Activated naive CD8-positive, alpha-beta T cell treated with anti-CD3 and anti-CD28 coated beads, Interleukin-2, amount 50 U/mL, for 16 hours (primary cell): ENCODE results near the gene LRRD1.
"Not testable (repeated sequence)": the region's sequence is repeated elsewhere in the genome, so short reads cannot be mapped to it uniquely, and the experiment has no call there.

ENCODE experiments used
- DNase-seq: peaks from one replicate; pipeline ENCODE4 v3.0.0-alpha.2; 2020; ENCODE audit warnings: low read depth, low spot score

Gene LRRD1

DNA sequence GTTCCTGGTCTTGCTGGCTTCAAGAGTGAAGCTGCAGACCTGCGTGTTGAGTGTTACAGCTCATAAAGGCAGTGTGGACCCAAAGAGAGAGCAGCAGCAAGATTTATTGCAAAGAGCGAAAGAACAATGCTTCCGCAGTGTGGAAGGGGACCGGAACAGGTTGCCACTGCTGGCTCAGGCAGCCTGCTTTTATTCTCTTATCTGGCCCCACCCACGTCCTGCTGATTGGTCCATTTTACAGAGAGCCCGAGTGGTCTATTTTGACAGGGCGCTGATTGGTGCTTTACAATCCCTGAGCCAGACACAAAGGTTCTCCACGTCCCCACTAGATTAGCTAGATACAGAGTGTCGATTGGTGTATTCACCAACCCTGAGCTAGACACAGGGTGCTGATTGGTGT lies 36.2 kb downstream of the LRRD1 start:
- DNase-seq: not testable (repeated sequence)

GRCh38 chr7:92141161-92141560 lies 37.8 kb downstream of the LRRD1 start:
- no peak for DNase-seq

GRCh38 chr7:92137557-92137956 lies 41.4 kb downstream of the LRRD1 start:
- DNase-seq: no peak

DNA sequence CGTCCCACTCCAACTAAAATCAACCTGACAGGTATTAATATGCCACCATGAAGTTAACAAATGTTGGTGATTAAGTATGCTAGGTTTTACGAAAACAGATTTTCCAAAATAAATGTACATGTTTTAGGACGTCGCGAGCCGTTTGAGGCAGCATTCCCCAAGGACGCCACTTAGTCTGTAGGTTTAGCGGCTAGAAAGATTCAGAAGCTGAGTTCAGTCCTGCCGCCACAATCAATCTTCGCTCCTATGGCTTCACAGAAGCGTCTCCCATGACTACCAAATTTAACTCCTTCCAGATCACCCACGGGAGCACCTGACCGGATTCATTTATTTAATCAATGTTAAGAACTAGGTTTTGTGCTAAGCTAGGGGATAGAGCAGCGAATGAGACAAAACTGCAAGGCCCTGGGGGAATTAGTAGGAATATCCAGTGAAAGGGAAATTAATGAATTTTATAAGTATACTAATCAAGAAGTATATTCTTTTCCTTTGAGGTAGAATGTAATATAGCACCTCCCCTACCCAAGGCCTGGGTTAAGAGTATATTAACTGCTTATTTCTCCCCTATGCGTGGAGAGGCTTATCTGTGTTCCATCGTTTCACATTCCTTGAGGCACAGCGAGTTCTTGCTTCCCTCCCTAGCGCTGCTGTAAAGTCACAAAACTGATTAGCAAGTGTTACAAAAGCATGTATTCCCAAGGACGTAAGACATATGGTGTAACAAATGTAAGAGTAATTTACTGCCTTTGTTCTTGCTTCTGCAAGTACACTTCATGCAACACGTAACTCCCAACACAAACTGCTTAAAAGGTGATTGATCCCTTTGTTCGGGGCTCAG lies 43.7 kb downstream of the LRRD1 start:
- no peak for DNase-seq

- DNase-seq: peak; percentile 86
These were observed 44.5 kb downstream of the LRRD1 start, which contains the start of gene CYP51A1 for GRCh38 chr7:92134271-92135051. TSS of gene CYP51A1 (minus strand) at chr7:92134477. CDS start at chr7:92134364, 113 bp downstream.

DNA sequence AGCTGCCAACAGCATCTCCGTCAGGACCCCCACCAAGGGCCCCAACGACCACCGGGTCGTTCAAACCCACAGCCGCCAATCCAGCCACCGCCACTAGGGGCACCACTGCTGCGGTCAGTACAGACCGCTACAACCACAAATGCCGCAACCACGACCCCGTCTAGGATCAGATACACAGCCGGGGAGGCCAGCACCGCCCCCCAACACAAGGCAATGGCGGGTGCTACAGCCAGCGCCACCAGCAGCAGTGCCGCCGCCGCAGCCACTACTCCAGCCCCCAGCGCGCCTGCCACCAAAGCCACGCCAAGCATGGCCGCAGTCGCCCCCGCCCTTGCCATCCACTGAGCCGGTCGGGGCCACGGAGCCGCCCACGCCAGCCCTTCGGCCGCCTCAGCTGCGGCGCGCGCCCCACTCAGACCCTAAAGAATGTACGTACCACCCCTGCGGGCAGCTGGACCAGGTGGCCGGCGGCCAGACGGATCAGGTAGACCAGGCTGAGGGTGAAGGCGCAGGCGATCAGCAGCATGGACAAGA lies 45.1 kb downstream of the LRRD1 start:
- DNase-seq: peak; percentile 29

GRCh38 chr7:92133133-92133736 lies 45.7 kb downstream of the LRRD1 start:
- no peak for DNase-seq

GRCh38 chr7:92131764-92132330 lies 47.1 kb downstream of the LRRD1 start:
- DNase-seq: no peak

DNA sequence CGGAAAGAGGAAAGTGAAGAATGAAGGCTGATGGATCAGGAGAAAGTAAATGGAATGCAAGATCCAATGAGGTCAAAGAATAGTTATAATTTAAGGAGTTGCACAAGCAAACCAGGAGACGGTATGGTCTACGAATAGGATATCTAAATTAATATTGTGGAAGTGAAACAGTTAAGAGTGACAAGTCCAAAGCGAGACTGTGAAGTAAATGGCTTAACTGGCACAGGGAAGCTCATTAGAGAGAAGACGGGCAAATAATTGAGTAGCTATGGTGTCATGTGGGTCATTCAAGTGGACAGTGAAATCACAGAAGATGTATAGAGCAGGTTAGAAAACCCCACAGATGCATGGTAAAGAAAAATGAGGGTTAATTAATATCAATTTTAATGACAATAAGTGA lies 47.8 kb downstream of the LRRD1 start:
- no peak for DNase-seq

- DNase-seq: no peak
These were observed 57.3 kb downstream of the LRRD1 start for GRCh38 chr7:92121681-92122080.

DNA sequence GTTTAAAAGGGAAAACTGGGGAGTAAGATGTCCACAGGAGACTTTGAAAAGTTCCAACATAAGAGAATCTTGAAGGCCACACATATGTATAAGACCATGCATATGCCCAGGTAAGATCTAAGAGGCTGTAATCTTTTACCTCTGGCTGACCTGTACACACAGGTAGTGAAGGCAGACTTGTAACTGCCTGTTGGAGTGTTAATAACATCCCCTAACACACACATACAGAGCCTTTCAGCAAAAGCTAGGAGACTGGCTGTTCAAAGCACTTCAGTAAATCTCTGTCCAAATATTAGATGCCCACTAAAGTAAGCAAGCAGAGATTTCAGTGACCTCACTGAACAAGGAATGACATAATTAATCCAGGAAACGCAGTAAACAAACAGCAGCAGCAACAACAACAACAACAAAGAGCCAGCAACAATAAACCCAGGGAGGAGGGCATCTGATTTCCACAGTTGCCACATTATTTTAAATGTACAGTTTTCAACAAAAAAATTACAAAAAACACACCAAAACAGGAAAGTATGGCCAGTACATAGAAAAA lies 59.7 kb downstream of the LRRD1 start:
- DNase-seq: no peak

DNA sequence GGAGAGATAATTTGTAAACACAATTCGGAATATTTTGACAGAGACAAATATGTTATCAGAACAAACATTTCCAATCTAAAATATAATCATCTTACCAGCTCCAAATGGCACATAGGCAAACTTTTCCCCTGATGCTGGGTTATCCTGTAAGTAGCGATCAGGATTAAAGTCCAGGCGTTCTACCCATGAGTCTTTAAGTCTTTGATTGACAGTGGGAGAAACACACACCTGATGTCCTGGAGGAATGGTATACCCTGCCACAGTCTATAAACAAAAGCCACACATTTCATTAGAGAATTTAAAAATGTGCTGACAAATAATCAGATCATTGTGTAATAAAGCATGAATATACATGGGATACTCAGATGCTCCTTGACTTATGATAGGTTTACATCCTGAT lies 62.0 kb downstream of the LRRD1 start:
- no peak for DNase-seq

- no peak for DNase-seq
These were observed 63.1 kb downstream of the LRRD1 start for GRCh38 chr7:92115821-92116220.

DNA sequence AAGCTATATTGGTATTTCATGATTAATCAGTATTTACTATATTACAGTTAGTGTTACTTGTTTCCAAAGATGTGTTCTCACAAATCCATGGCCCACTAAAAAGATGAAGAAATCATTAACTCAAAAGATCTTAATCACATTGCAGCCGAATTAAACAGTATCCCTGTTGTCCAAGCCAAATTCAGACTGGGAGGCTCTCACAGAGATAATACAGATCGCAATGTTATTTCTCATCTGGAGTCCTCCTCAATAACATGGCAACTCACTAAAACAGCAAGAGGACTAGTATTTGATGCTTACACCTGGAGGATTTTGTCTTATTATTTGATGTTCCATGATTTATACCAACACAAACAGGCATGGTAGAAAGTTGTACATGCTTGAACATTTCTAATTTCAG lies 68.1 kb downstream of the LRRD1 start:
- no peak for DNase-seq

DNA sequence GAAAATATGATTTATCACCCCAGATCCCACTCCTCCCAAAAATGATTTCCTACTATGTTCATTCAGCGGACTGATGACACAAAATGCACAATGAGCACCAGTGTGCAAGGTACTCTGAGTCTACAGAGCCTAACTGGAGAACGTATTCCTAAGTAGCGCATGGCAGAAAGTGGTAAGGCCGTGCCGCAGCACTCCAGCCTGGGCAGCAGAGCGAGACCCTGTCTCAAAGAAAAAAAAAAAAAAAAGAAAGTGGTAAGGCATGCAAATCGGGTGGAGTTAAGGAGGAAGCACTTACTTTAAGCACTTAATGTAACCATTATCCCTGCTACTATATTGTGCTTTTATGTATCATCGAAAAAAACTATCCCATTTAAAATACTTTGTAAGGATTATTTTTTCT lies 70.1 kb downstream of the LRRD1 start:
- no peak for DNase-seq

DNA sequence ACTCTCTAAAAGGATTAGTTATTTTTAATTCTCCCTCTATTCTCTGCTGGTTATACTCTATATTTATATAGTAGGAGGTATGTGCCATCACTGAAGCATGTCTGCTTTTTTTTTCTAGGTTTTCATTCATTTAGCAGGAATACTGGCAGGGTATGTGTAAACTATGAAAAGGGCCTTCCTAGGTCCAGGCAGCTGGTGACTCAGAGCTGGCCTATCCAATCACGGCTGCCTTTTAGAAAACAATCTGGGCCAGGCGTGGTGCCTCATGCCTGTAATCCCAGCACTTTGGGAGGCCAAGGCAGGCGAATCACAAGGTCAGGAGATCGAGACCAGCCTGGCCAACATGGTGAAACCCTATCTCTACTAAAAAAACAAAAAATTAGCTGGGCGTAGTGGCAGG lies 76.1 kb downstream of the LRRD1 start:
- not testable (repeated sequence) for DNase-seq

GRCh38 chr7:92100534-92100933 lies 78.4 kb downstream of the LRRD1 start:
- DNase-seq: no peak

- DNase-seq: no peak
These were observed 83.6 kb downstream of the LRRD1 start for GRCh38 chr7:92095380-92095779.
